OCI-M2 (cell line): Measurements from ENCODE around the gene PABPC1L2B.
"Not testable (repeated sequence)": the region's sequence is repeated elsewhere in the genome, so short reads cannot be mapped to it uniquely, and the experiment has no call there.

ENCODE experiments used
- DNase-seq: peaks from one replicate; lab custom pipeline; 2025; ENCODE audit not compliant: unreplicated experiment; lab: John Stamatoyannopoulos, UW

PABPC1L2B gene

GRCh38 chrX:73002733-73003132 is at the start of gene PABPC1L2B:
PABPC1L2B (plus strand) TSS chrX:73002939; CDS start chrX:73003643, 704 bp downstream.
- DNase-seq: not testable (repeated sequence)

DNA sequence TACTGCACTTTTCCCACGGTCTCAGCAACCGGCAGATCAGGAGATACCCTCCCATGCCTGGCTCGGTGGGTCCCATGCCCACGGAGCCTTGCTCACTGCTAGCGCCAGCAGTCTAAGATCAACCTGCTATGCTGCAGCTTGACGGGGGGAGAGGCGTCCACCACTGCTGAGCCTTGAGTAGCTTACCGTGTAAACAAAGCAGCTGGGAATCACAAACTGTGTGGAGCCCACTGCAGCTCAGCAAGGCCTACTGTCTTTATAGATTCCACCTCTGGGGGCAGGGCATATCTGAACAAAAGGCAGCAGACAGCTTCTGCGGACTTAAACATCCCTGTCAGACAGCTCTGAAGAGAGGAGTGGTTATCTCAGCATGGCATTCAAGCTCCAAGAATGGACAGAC is 42.8 kb upstream of the PABPC1L2B start:
- DNase-seq: not testable (repeated sequence)

DNA sequence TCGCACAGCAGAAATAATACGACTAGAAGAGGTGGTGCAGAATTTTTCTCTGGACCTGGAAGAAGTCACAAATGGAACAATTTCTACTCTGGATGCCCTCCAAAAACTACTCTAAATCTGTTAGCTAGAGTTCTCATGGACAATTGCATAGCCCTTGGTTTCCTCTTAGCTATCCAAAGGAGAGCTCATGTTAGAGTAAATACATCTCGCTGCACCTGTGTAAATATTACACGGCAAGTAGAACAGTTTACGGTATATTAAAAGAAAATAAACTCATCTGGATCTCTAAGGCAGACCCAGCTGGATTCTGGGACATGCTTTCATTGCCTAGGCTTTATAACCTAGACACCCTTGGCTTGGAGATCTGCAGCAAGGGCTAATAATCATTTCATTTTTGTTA is 30.9 kb upstream of the PABPC1L2B start:
- DNase-seq: not testable (repeated sequence)

DNA sequence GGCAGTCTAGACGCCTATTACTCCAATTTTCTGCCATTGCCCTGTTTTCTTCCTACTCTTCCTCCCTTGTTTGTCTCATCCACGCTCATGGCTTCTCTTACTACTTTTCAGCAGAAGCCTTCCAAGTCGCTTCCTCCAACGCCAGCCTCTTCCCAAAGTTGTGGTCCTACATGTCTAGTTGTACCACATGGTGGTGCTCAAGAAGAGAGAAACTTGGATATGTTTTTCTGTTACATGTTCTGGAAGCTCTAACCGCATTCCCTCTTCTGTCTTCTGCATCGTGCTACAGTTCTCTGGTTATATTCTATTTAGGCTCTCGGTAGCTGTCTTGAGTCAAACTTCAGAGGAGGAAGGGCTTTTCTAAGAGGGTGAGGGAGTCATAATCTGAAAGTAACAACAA is 27.9 kb upstream of the PABPC1L2B start:
- not testable (repeated sequence) for DNase-seq

DNA sequence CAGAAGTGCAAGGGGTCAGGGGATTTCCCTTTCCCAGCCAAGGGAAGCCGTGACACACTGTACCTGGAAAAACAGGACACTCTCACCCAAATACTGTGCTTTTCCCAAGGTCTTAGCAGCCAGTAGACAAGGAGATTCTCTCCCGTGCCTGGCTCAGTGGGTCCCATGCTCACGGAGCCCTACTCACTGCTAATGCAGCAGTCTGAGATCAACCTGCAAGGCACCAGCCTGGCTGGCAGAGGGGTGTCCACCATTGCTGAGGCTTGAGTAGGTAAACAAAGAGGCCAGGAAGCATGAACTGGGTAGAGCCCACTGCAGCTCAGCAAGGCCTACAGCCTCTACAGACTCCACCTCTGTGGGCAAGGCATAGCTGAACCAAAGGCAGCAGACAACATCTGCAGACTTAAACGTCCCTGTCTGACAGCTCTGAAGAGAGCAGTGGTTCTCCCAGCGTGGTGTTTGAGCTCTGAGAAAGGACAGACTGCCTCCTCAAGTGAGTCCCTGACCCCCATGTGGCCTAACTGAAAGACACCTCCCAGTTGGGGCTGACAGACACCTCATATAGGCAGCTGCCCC is 21.8 kb upstream of the PABPC1L2B start:
- DNase-seq: not testable (repeated sequence)

GRCh38 chrX:73004032-73004431 is 1.3 kb downstream of the PABPC1L2B start:
- DNase-seq: not testable (repeated sequence)

DNA sequence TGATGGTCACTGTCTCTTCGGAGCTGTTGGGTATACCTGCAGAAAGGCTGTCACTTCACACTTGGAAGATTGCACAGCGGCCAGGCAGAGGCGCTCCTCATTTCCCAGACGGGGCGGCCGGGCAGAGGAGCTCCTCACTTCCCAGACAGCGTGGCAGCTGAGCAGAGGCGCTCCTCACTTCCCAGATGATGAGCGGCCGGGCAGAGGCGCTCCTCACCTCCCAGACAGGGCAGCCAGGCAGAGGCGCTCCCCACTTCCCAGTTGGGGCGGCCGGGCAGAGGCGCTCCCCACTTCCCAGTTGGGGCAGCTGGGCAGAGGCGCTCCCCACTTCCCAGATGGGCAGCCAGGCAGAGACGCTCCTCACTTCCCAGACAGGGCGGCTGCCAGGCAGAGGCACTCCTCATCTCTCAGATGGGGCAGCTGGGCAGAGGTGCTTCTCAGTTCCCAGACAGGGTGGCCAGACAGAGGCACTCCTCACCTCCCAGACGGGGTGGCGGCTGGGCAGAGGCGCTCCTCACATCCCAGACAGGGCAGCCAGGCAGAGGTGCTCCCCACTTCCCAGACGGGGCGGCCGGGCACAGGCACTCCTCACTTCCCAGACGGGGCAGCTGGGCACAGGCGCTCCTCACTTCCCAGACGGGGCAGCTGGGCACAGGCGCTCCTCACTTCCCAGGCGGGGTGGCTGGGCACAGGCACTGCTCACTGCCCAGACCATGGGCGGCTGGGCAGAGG is 18.8 kb downstream of the PABPC1L2B start:
- no peak for DNase-seq

- not testable (repeated sequence) for DNase-seq
Observed at GRCh38 chrX:73022093-73022445, 19.3 kb downstream of the PABPC1L2B start.

- no peak for DNase-seq
Observed at GRCh38 chrX:73028876-73029275, 26.1 kb downstream of the PABPC1L2B start.
